NK-92 (cell line): ENCODE measurements around the gene PRDX3.

Experiments
- DNase-seq: peaks from one replicate; lab custom pipeline; 2025; ENCODE audit not compliant: unreplicated experiment; lab: John Stamatoyannopoulos, UW

The PRDX3 gene

GRCh38 chr10:119131512-119132240, 46.9 kb downstream of the PRDX3 start:
- no peak for DNase-seq

GRCh38 chr10:119129721-119130120, 48.9 kb downstream of the PRDX3 start:
- no peak for DNase-seq

- no peak for DNase-seq
These were observed 52.7 kb downstream of the PRDX3 start for GRCh38 chr10:119125942-119126341.

- no peak for DNase-seq
These were observed 57.7 kb downstream of the PRDX3 start for GRCh38 chr10:119120875-119121274.

GRCh38 chr10:119120413-119120867, 58.2 kb downstream of the PRDX3 start:
- no peak for DNase-seq

- DNase-seq = no peak
These were observed 59.2 kb downstream of the PRDX3 start for GRCh38 chr10:119119400-119119799.

GRCh38 chr10:119118231-119118630, 60.4 kb downstream of the PRDX3 start:
- no peak for DNase-seq
